Stimulated activated naive CD8-positive, alpha-beta T cell treated with anti-CD3 and anti-CD28 coated beads, Interleukin-15, Interleukin-2, amounts not matched to agents 100 ng/mL and 50 ng/mL, for 24 hours (primary cell): ENCODE measurements around the gene RPS8.
"Not testable (repeated sequence)": the region's sequence is repeated elsewhere in the genome, so short reads cannot be mapped to it uniquely, and the experiment has no call there.

Experiments used
- H3K27ac Mint-ChIP-seq: one replicate; pipeline ENCODE4 v1.8.0; 2021; ENCODE audit warnings: mild to moderate bottlenecking, mixed read lengths
- H3K27me3 Mint-ChIP-seq: one replicate; pipeline ENCODE4 v1.8.0; 2021; ENCODE audit warnings: mixed read lengths
- H3K36me3 Mint-ChIP-seq: one replicate; pipeline ENCODE4 v1.8.0; 2021; ENCODE audit warnings: low read depth, mixed read lengths
- H3K4me1 Mint-ChIP-seq: one replicate; pipeline ENCODE4 v1.8.0; 2021; ENCODE audit warnings: low read depth, mixed read lengths
- H3K4me3 Mint-ChIP-seq: one replicate; pipeline ENCODE4 v1.8.0; 2021; ENCODE audit warnings: mild to moderate bottlenecking, mixed read lengths
- H3K9me3 Mint-ChIP-seq: one replicate; pipeline ENCODE4 v1.8.0; 2021; ENCODE audit warnings: mixed read lengths

The RPS8 gene

GRCh38 chr1:44775078-44775929 is at the start of gene RPS8:
TSS of gene RPS8 (plus strand) at chr1:44775540. CDS start at chr1:44775597, 57 bp downstream.
- Mint-ChIP-seq H3K36me3 (peaks cover 56% of the 10 kb centered on the region), H3K4me1 (peaks cover 45% of the 10 kb centered on the region), H3K9me3 (no peaks in the 10 kb centered on the region), H3K4me3 (peak within 1 kb of the TSS; percentile 97), H3K27me3 (no peaks in the 10 kb centered on the region), H3K27ac (peak within 1 kb of the TSS; percentile 98)

- Mint-ChIP-seq H3K36me3 (no peaks in the 10 kb centered on the region), H3K4me3 (peak within 1 kb of the TSS; percentile 58), H3K27ac (peak within 1 kb of the TSS; percentile 100), H3K27me3 (no peaks in the 10 kb centered on the region), H3K4me1 (peaks cover 45% of the 10 kb centered on the region), H3K9me3 (no peaks in the 10 kb centered on the region)
Observed at GRCh38 chr1:44730741-44731512, 44.4 kb upstream of the RPS8 start, which contains the start of gene RNU5D-1. TSS of gene RNU5D-1 (minus strand) at chr1:44731170.

GRCh38 chr1:44733365-44733764 is 42.0 kb upstream of the RPS8 start:
- no peaks in the 10 kb centered on the region for H3K9me3 Mint-ChIP-seq
- no peaks in the 10 kb centered on the region for H3K27me3 Mint-ChIP-seq
- no peaks in the 10 kb centered on the region for H3K36me3 Mint-ChIP-seq
- H3K4me3 Mint-ChIP-seq, result no peak overlapping the region
- H3K27ac Mint-ChIP-seq, result no peak overlapping the region
- H3K4me1 Mint-ChIP-seq, result peaks cover 27% of the 10 kb centered on the region

GRCh38 chr1:44733784-44734183 is 41.6 kb upstream of the RPS8 start:
- no peaks in the 10 kb centered on the region for H3K9me3 Mint-ChIP-seq
- H3K4me1 Mint-ChIP-seq, result peaks cover 27% of the 10 kb centered on the region
- H3K27me3 Mint-ChIP-seq, result no peaks in the 10 kb centered on the region
- H3K36me3 Mint-ChIP-seq, result no peaks in the 10 kb centered on the region
- H3K4me3 Mint-ChIP-seq, result no peak overlapping the region
- H3K27ac Mint-ChIP-seq, result no peak overlapping the region

GRCh38 chr1:44735992-44736391 is 39.3 kb upstream of the RPS8 start:
- H3K4me3 Mint-ChIP-seq, result no peak overlapping the region

GRCh38 chr1:44738953-44739306 is 36.4 kb upstream of the RPS8 start:
- H3K27me3 Mint-ChIP-seq, H3K9me3 Mint-ChIP-seq: not testable (repeated sequence)
- Mint-ChIP-seq H3K4me3 (peak overlapping the region; percentile 98), H3K4me1 (peaks cover 24% of the 10 kb centered on the region), H3K27ac (peak overlapping the region; percentile 93), H3K36me3 (peaks cover 26% of the 10 kb centered on the region)

More at GRCh38 chr1:44735992-44736391, 39.3 kb upstream of the RPS8 start:
- peaks cover 23% of the 10 kb centered on the region for H3K4me1 Mint-ChIP-seq
- no peak overlapping the region for H3K27ac Mint-ChIP-seq
- H3K27me3 Mint-ChIP-seq, result no peaks in the 10 kb centered on the region
- H3K36me3 Mint-ChIP-seq, result peaks cover 7% of the 10 kb centered on the region
- no peaks in the 10 kb centered on the region for H3K9me3 Mint-ChIP-seq

- H3K9me3 Mint-ChIP-seq, result no peaks in the 10 kb centered on the region
- H3K4me1 Mint-ChIP-seq, result peaks cover 24% of the 10 kb centered on the region
- peak within 1 kb of the TSS; percentile 93 for H3K27ac Mint-ChIP-seq
- peaks cover 32% of the 10 kb centered on the region for H3K36me3 Mint-ChIP-seq
- peak within 1 kb of the TSS; percentile 98 for H3K4me3 Mint-ChIP-seq
- no peaks in the 10 kb centered on the region for H3K27me3 Mint-ChIP-seq
Observed at GRCh38 chr1:44739307-44740178, 35.8 kb upstream of the RPS8 start, which contains the start of gene KIF2C. TSS of gene KIF2C (plus strand) at chr1:44739837. CDS start at chr1:44739933, 96 bp downstream.

GRCh38 chr1:44740179-44740617 is 35.1 kb upstream of the RPS8 start:
- Mint-ChIP-seq H3K4me1 (peaks cover 24% of the 10 kb centered on the region), H3K9me3 (no peaks in the 10 kb centered on the region), H3K27ac (peak overlapping the region; percentile 93), H3K36me3 (peaks cover 35% of the 10 kb centered on the region), H3K27me3 (no peaks in the 10 kb centered on the region), H3K4me3 (peak overlapping the region; percentile 98)

GRCh38 chr1:44743211-44743610 is 32.1 kb upstream of the RPS8 start:
- no peaks in the 10 kb centered on the region for H3K9me3 Mint-ChIP-seq

GRCh38 chr1:44747878-44748277 is 27.5 kb upstream of the RPS8 start:
- H3K27me3 Mint-ChIP-seq, result no peaks in the 10 kb centered on the region
- no peak overlapping the region for H3K27ac Mint-ChIP-seq
- no peaks in the 10 kb centered on the region for H3K9me3 Mint-ChIP-seq
- H3K4me3 Mint-ChIP-seq, result no peak overlapping the region
- peaks cover 7% of the 10 kb centered on the region for H3K4me1 Mint-ChIP-seq
- H3K36me3 Mint-ChIP-seq, result peaks cover 57% of the 10 kb centered on the region

More at GRCh38 chr1:44743211-44743610, 32.1 kb upstream of the RPS8 start:
- Mint-ChIP-seq H3K27me3 (no peaks in the 10 kb centered on the region), H3K36me3 (peaks cover 53% of the 10 kb centered on the region), H3K4me3 (peak overlapping the region; percentile 57), H3K27ac (peak overlapping the region; percentile 75), H3K4me1 (peaks cover 24% of the 10 kb centered on the region)

GRCh38 chr1:44757420-44757819 is 17.9 kb upstream of the RPS8 start:
- Mint-ChIP-seq H3K36me3 (peaks cover 75% of the 10 kb centered on the region), H3K27ac (no peak overlapping the region), H3K4me1 (peaks cover 13% of the 10 kb centered on the region), H3K9me3 (no peaks in the 10 kb centered on the region), H3K4me3 (no peak overlapping the region), H3K27me3 (no peaks in the 10 kb centered on the region)

- Mint-ChIP-seq H3K36me3 (peaks cover 74% of the 10 kb centered on the region), H3K4me3 (no peak overlapping the region), H3K9me3 (no peaks in the 10 kb centered on the region), H3K4me1 (peaks cover 5% of the 10 kb centered on the region), H3K27me3 (no peaks in the 10 kb centered on the region), H3K27ac (no peak overlapping the region)
Observed at GRCh38 chr1:44759077-44759476, 16.3 kb upstream of the RPS8 start.

- no peaks in the 10 kb centered on the region for H3K27me3 Mint-ChIP-seq
- no peak overlapping the region for H3K4me3 Mint-ChIP-seq
- no peaks in the 10 kb centered on the region for H3K9me3 Mint-ChIP-seq
- peaks cover 5% of the 10 kb centered on the region for H3K4me1 Mint-ChIP-seq
- no peak overlapping the region for H3K27ac Mint-ChIP-seq
- peaks cover 62% of the 10 kb centered on the region for H3K36me3 Mint-ChIP-seq
Observed at GRCh38 chr1:44760876-44761275, 14.5 kb upstream of the RPS8 start.

- H3K27me3 Mint-ChIP-seq, H3K4me3 Mint-ChIP-seq, H3K9me3 Mint-ChIP-seq, H3K27ac Mint-ChIP-seq, H3K4me1 Mint-ChIP-seq: not testable (repeated sequence)
- peaks cover 39% of the 10 kb centered on the region for H3K36me3 Mint-ChIP-seq
Observed at GRCh38 chr1:44766421-44766820, 8.9 kb upstream of the RPS8 start.
